NCI-H2196 (cell line): Measurements from ENCODE around the gene TEX54.
"Not testable (repeated sequence)": the region's sequence is repeated elsewhere in the genome, so short reads cannot be mapped to it uniquely, and the experiment has no call there.

Experiments
- DNase-seq: peaks from one replicate; lab custom pipeline; 2025; ENCODE audit not compliant: unreplicated experiment; lab: John Stamatoyannopoulos, UW

Gene TEX54

DNA sequence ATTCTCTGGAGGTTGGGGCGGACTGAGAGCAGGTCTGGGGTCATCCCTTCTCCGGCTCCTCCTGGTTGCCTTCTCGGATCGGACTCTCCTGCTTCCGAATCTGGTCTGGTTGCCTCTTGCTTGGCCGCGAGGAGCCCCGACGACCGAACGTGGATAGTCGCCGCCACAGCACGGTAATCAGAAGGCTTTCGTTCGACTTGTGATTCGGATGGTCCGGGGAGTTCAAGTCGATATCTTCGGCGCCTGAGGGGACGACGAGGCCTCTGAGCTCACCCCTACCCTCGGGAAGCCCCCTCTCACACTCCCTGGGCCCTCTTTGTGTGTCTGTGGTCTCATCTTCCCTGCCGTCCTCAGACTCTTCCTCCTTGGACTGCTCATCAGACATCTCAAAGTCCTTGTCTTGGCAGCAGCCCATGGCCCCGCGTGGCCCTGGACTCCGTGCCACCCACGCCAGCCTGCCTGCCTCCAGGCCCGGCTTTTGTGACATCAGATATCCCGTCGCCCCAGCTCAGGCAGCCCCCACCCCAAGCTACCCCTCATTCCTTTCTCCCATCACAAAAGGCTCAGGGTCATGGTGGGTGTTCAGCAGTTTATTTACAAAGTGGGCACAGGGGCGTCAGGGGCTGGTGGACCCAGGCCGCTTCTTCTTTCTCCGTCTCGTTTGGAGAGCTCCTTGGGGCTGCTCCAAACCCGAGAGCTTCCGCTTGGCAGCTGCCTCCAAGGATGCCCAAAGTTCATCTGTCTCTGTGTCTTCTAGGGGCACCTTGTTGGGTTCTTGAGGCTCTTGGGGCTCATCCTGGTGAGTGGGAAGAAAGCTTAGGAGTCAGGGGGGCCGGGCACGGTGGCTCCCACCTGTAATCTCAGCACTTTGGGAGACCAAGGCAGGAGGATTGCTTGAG, at the start of gene TEX54:
TSS of gene TEX54 (minus strand) at position 506 of the 899 bp plus-strand sequence.
- no peak for DNase-seq

- DNase-seq: no peak
These were observed 49.7 kb upstream of the TEX54 start for GRCh38 chr11:62882431-62882749.

- peak; percentile 93 for DNase-seq
These were observed 49.2 kb upstream of the TEX54 start for GRCh38 chr11:62881579-62882430.

GRCh38 chr11:62880803-62881578, 48.4 kb upstream of the TEX54 start, which contains the start of gene SLC3A2:
Gene SLC3A2 (plus strand): TSS chr11:62880896. CDS start chr11:62881024, 128 bp downstream.
- DNase-seq: peak; percentile 91

DNA sequence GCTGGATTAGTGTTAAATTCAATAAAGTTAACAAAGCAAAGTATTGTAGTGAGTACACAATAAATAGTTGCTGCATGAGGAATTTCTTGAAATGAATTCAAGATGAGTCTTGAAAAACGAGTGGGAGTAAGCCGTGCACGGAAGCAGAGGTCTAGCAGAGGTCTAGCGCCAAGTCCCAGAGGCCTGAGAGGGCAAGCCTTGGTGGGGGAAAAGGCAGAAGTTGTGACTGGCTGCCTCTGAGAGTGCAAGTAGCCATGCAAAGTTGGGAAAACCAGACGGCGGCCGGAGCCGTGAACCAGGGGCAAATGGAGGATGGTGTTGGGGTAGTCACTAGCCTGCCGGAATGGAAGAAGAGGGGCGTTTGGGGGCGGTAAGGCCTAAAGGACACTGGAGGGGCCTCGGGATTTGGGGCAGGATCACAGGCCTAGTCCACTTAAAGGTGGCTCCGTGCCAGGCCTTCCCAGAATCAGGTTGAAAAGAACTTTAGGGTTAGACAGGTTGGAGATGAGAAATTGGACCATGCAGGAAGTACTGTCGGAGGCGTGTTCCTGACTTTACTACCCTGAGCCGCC, 47.7 kb upstream of the TEX54 start:
- DNase-seq: peak; percentile 28

DNA sequence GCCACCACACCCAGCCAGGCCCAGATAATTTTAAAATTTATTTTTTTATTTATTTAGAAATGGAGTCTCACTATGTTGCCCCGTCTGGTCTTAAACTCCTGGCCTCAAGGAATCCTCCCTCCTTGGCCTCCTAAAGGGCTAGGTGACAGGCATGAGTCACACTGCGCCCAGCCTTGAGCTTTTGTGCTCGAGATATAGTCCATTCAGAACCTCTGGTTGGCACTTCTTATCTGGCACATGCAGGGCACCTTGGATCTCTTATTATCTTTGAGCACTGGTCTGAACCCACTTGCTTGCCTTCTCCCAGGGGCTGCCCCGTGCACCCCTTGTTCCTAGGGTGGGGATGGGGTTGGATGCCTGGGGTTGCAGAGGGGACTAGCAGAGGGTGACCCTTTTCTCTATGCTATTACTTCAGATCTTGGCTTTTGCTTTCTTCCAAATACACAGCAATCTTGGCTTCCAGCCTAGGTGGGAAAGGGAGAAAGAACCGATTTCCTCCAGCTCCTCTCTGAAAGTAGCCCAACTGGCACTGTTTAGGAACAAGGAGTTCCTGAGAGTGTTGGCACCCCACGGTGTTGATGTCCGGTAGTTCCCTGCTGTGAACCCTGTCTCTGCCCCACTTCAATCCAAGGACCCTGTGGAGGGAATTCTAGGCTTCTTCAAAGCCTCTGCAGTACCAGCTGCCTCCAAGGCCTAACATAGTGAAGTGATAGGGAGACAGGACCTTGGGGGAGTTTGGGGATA, 46.8 kb upstream of the TEX54 start:
- no peak for DNase-seq

- DNase-seq: no peak
These were observed 44.1 kb upstream of the TEX54 start for GRCh38 chr11:62876712-62877111.

- DNase-seq: no peak
These were observed 43.2 kb upstream of the TEX54 start for GRCh38 chr11:62875698-62876478.

GRCh38 chr11:62874851-62875250, 42.2 kb upstream of the TEX54 start:
- no peak for DNase-seq

GRCh38 chr11:62865635-62866034, 33.0 kb upstream of the TEX54 start:
- no peak for DNase-seq

DNA sequence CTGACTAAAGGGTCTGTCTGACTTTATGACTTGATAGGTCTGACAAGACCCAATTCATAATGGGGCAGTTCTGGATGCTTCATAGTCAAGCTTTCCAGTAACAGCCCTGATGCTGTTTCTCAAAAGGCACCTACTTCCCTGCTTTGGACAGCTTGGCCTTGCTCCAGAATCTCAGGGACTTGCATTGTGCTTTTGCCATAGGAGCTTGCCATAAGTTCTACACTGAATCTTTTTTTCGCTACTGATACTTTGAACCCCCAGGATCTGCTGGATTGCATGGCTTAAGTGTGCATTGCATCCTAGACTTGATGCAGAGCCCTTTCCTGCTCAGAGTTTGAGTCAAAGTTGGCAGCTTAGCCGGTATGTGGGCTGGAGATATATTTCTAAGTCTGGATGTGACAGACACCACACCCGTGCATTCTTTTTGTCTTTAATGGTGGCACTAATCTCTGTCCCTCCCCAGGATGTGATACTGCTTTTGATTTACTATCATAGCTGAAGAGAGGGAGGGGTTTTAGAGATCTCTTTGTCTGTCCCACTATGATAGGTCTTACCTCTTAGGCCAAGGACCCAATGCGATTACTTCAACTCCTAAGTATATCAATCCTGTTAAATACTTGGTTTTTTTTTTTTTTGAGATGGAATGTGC, 31.2 kb upstream of the TEX54 start:
- DNase-seq: no peak

DNA sequence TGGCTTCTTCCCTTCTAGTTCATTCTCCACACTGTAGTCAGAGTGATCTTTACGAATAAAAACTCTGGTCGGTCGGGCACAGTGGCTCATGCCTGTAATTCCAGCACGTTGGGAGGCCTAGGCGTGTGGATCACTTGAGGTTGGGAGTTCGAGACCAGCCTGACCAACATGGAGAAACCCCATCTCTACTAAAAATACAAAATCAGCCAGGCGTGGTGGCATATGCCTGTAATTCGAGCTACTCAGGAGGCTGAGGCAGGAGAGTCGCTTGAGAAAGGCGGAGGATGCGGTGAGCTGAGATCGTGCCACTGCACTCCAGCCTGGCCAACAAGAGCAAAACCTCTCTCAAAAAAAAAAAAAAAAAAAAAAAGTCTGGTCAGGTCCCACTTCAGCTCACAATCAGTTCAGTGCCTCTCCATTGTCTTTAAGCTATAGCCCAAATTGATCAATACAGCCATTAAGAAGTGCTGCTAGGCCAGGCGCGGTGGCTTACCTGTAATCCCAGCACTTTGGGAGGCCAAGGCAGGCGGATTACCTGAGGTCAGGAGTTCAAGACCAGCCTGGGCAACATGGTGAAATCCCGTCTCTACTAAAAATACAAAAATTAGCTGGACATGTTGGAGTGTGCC, 29.0 kb upstream of the TEX54 start:
- not testable (repeated sequence) for DNase-seq

DNA sequence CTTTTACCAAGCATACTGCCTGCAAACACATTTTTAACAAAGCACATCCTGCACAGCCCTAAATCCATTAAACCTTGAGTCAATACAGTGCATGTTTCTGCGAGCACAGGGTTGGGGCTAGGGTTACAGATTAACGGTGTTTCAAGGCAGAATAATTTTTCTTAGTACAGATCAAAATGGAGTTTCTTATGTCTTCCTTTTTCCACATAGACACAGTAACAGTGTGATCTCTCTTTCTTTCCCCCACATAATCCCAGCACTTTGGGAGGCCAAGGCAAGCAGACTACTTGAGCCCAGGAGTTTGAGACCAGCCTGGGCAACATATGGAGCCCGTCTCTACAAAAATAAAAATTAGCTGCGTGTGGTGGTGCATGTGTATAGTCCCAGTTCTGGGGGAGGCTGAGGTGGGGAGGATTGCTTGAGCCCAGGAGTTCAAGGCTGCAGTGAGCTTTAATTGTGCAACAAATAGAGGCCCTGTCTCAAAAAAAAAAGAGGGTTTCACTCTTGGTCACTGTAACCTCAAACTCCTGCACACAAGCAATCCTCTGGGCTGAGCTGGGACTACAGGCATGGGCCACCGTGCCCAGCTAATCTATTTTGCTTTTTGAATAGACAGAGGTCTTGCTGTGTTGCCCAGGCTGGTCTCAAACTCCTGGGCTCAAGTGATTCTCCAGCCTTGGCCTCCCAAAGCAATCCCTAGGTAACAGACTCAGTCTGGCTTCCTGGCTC, 28.4 kb upstream of the TEX54 start:
- DNase-seq: no peak

- DNase-seq: not testable (repeated sequence)
These were observed 26.7 kb upstream of the TEX54 start for GRCh38 chr11:62859281-62859703.

GRCh38 chr11:62858201-62858600, 25.6 kb upstream of the TEX54 start:
- no peak for DNase-seq

GRCh38 chr11:62857541-62857982, 24.9 kb upstream of the TEX54 start:
- no peak for DNase-seq

DNA sequence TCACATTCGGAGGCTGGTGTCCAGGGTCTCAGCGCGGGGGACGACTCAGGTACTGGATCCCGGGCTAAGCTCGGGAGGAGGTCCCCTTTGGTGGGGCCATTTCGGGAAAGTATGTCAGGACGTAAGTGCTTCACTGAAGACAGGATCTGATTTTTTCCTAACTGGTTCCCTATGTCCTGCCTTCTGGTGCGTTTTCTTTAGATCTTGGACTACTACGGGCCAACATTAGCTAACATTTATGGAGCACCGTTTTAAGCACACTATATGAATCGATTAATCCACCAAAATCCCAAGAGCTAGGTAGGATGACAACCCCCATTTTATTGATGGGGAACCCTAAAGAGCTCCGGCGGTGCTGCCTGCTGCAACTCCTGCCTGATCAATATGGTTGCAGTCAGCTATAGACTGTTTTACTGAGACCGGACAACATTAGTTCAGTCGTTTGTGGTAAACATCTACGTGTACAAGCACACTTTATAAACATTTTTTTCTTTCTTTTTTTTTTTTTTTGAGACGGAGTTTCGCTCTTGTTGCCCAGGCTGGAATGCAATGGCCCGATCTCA, 23.8 kb upstream of the TEX54 start:
- DNase-seq: no peak
